Kidney (tissue), 14 donors: ENCODE data around the gene TGFB1. TPM values are rescaled to one million over a fixed set of nuclear protein-coding genes. Genes with fewer than 3 reads are reported as not detected.

Experiments used
- DNase-seq, 5 donors: peaks; one replicate each; pipeline ENCODE4 v3.0.0-alpha.2; 2013 to 2020
- FAIRE-seq: peaks from 2 replicates; lab custom pipeline; 2012; peaks lifted over from hg19 to GRCh38; lab: Jason Lieb, UNC
- H3K27ac ChIP-seq, 2 donors: one replicate each; pipeline ENCODE4 v1.7.0; 2013; ENCODE audit warnings: low read depth in 2 of 2, low read length in 2 of 2, inconsistent platforms in 1 of 2
- H3K27me3 ChIP-seq: one replicate; pipeline ENCODE4 v1.7.1; 2013; ENCODE audit warnings: low read length, inconsistent platforms; ENCODE audit not compliant: control insufficient read depth, insufficient read depth
- H3K36me3 ChIP-seq, 3 donors: one replicate each; pipeline versions ENCODE4 v1.7.0 to v1.7.1; 2013; ENCODE audit warnings: low read length in 3 of 3, control low read depth in 1 of 3, inconsistent platforms in 1 of 3; ENCODE audit not compliant: insufficient read depth in 3 of 3, control insufficient read depth in 2 of 3
- H3K4me1 ChIP-seq, 3 donors: one replicate each; pipeline versions ENCODE4 v1.7.0 to v1.7.1; 2013; ENCODE audit warnings: low read length in 3 of 3, inconsistent platforms in 1 of 3, low read depth in 1 of 3; ENCODE audit not compliant: control insufficient read depth in 2 of 3, insufficient read depth in 2 of 3
- H3K4me3 ChIP-seq, 3 donors: one replicate each; pipeline versions ENCODE4 v1.7.0 to v1.8.1; 2013; ENCODE audit warnings: low read length in 3 of 3, control low read depth in 1 of 3, inconsistent platforms in 1 of 3
- H3K9ac ChIP-seq, 3 donors: one replicate each; pipeline versions ENCODE4 v1.7.0 to v1.7.1; 2013; ENCODE audit warnings: low read length in 3 of 3, control low read depth in 1 of 3, inconsistent platforms in 1 of 3
- H3K9me3 ChIP-seq, 3 donors: one replicate each; pipeline versions ENCODE4 v1.7.0 to v1.7.1; 2013; ENCODE audit warnings: low read length in 3 of 3, control low read depth in 1 of 3, inconsistent platforms in 1 of 3; ENCODE audit not compliant: control insufficient read depth in 2 of 3, insufficient read depth in 1 of 3
- CTCF ChIP-seq: IDR thresholded peaks from 3 replicates; pipeline ENCODE4 v1.5.1; 2012; ENCODE audit warnings: mild to moderate bottlenecking, moderate library complexity, borderline replicate concordance; ENCODE audit not compliant: insufficient read depth; ENCODE audit errors: extremely low read depth
- intact Hi-C: fragments of 100-400 bp; cut with DNase I; formaldehyde crosslinking; loops from one replicate; pipeline ENCODE4 v1.11.1; 2022
- polyA plus RNA-seq: library from polyadenylated mRNA; stranded (reverse); fragments of 350-450 nt; fragmentation: Illumina TruSeq; extraction: RNeasy Lipid Tissue Mini Kit (QIAGEN cat#74804); gene quantifications from one replicate; pipeline ENCODE4 v1.2.3, GENCODE V29; 2014; ENCODE audit warnings: low read depth, low replicate concordance; ENCODE audit not compliant: insufficient read depth
- total RNA-seq: library from RNA; stranded (reverse); fragmentation: NEBNext Ultra II Directional; extraction: Animal tissue kit (Norgen Biotek cat#: 25700); gene quantifications from one replicate; pipeline ENCODE4 v1.2.1, GENCODE V29; 2021
- donor health status: control.
- donor health status: control.
- donor health status: control.
- donor health status: control.
- donor health status: control.
- donor health status: DM: yes; HTN: yes; CAD: no.
- donor health status: Normal renal cell carcinoma (clear cell type).

The TGFB1 gene
- total and polyA plus RNA-seq, 2 donors from 2014 or later = 19.1 to 48.0 TPM

- no peak overlapping the region for H3K27ac ChIP-seq
- H3K9me3 ChIP-seq = no peaks in the 10 kb centered on the region
- no peaks in the 10 kb centered on the region for H3K36me3 ChIP-seq
- TF ChIP-seq CTCF = no peak
- H3K4me1 ChIP-seq = peaks cover 0 to 15% (median 2%) of the 10 kb centered on the region in 3 donors
- no peak overlapping the region for H3K9ac ChIP-seq
- FAIRE-seq (no peak), DNase-seq (peak in 1 of 5 donors; percentile 39)
- H3K4me3 ChIP-seq = no peak overlapping the region
- intact Hi-C loops = no loop called here
- H3K27me3 ChIP-seq = no peaks in the 10 kb centered on the region
Measured at GRCh38 chr19:41377977-41378709, 24.4 kb upstream of the TGFB1 start.

GRCh38 chr19:41376998-41377365 is 23.3 kb upstream of the TGFB1 start:
- H3K27ac ChIP-seq = peak overlapping the region; percentile 36 to 51
- no peaks in the 10 kb centered on the region for H3K27me3 ChIP-seq
- no peak for FAIRE-seq
- no peaks in the 10 kb centered on the region for H3K9me3 ChIP-seq
- H3K9ac ChIP-seq = peak overlapping the region in 1 of 3 donors; percentile 5
- H3K4me3 ChIP-seq = peak overlapping the region in 2 of 3 donors; percentile 68 to 72
- no peak for DNase-seq
- TF ChIP-seq CTCF = no peak
- no peaks in the 10 kb centered on the region for H3K36me3 ChIP-seq
- intact Hi-C loops = no loop called here
- peaks cover 0 to 15% (median 2%) of the 10 kb centered on the region in 3 donors for H3K4me1 ChIP-seq

GRCh38 chr19:41376241-41376997 is 22.7 kb upstream of the TGFB1 start, which contains the start of gene TMEM91:
TMEM91 (plus strand) TSS chr19:41376533; CDS start chr19:41378310, 1,777 bp downstream.
- Histone ChIP-seq H3K9me3 (no peaks in the 10 kb centered on the region), H3K27ac (peak within 1 kb of the TSS; percentile 36 to 51), H3K36me3 (no peaks in the 10 kb centered on the region), H3K9ac (peak within 1 kb of the TSS in 2 of 3 donors; percentile 5 to 24), H3K4me3 (peak within 1 kb of the TSS; percentile 52 to 72 (median 68)), H3K4me1 (peaks cover 0 to 15% (median 2%) of the 10 kb centered on the region in 3 donors), H3K27me3 (no peaks in the 10 kb centered on the region)
- DNase-seq (peak; percentile 54 to 80 (median 78)), FAIRE-seq (no peak)
- intact Hi-C loops = no loop called here
- TF ChIP-seq CTCF = no peak
